Activated B cell treated with CpG ODN at 0.5 μM for 24 hours (primary cell): ENCODE data around the gene ZNF416. TPM values are rescaled to one million over a fixed set of nuclear protein-coding genes. Genes with fewer than 3 reads are reported as not detected.

Experiments used
- ATAC-seq: fragments of 200-7000 bp; cut with Tn5 transposase; one replicate; pipeline ENCODE4 v1.10.0; 2021; ENCODE audit warnings: low read depth, mild to moderate bottlenecking, moderate library complexity
- CTCF ChIA-PET: fragments of 350-600 bp; sonication (Branson Sonifier 250); formaldehyde crosslinking; loops from one replicate; lab custom pipeline; 2021; ENCODE audit warnings: antibody characterized with exemption; lab: Charles Lee
- POLR2A ChIA-PET: fragments of 350-600 bp; sonication (Branson Sonifier 250); formaldehyde crosslinking; loops from one replicate; lab custom pipeline; 2021; ENCODE audit warnings: antibody characterized with exemption; lab: Charles Lee
- DNase-seq: peaks from one replicate; pipeline ENCODE4 v3.0.0; 2022
- H3K27ac Mint-ChIP-seq: one replicate; pipeline ENCODE4 v1.8.0; 2020; ENCODE audit warnings: mixed read lengths
- H3K27me3 Mint-ChIP-seq: one replicate; pipeline ENCODE4 v1.8.0; 2021; ENCODE audit warnings: mixed read lengths
- H3K36me3 Mint-ChIP-seq: one replicate; pipeline ENCODE4 v1.8.0; 2021; ENCODE audit warnings: low read depth, mixed read lengths
- H3K4me1 Mint-ChIP-seq: one replicate; pipeline ENCODE4 v1.8.0; 2021; ENCODE audit warnings: mixed read lengths
- H3K4me3 Mint-ChIP-seq: one replicate; pipeline ENCODE4 v1.8.0; 2020; ENCODE audit warnings: mild to moderate bottlenecking, mixed read lengths
- H3K9me3 Mint-ChIP-seq: one replicate; pipeline ENCODE4 v1.8.0; 2020; ENCODE audit warnings: mixed read lengths
- intact Hi-C: fragments of 100-400 bp; cut with micrococcal nuclease; formaldehyde crosslinking; loops from one replicate; pipeline ENCODE4 v1.15.1; 2024
- total RNA-seq: library from RNA; stranded (reverse); gene quantifications from 2 replicates; pipeline ENCODE4 v1.2.3, GENCODE V29; 2022
- TF ChIP-seq, protein P1 (sequence below): fragments of 200-600 bp; IDR thresholded peaks from one replicate; pipeline ENCODE4 v1.8.0; 2022; ENCODE audit warnings: antibody characterized with exemption, mild to moderate bottlenecking

Gene ZNF416
- total RNA-seq, 1 donor from 2014 or later = 13.8 TPM

DNA sequence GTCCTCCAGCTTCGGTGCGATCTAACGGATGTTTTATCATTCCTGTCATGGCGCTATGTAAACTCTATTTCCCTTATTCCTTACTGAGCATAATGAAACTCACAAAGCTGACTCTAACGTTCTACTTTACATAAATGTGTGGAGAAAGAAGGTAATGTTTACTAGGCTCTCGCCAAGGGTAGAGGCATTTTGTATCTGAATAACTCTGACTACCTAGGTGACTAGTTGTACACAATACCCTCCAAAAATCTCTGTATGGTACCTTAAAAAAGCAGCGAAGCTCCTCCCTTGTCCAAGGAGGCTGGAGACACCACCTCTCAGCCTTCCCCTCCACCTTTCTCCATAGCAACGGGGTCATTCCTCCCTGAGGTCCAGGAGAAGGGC is 20.7 kb upstream of the ZNF416 start:
- Mint-ChIP-seq H3K36me3 (peaks cover 20% of the 10 kb centered on the region), H3K4me3 (peak overlapping the region; percentile 90), H3K4me1 (peaks cover 19% of the 10 kb centered on the region), H3K27me3 (peaks cover 4% of the 10 kb centered on the region), H3K27ac (peak overlapping the region; percentile 84), H3K9me3 (peaks cover 24% of the 10 kb centered on the region)
- intact Hi-C loops = loop anchor here (1.0 kb wide), 5 partner anchors 15 to 40 kb away; partner anchors contain the start of genes ZIK1, ZNF134, ZNF211 and ZNF550
- ChIA-PET CTCF (no interaction called here), POLR2A (interaction anchor here (0.7 to 1.1 kb wide), 2 partner anchors 13 to 14 kb away, joined by 3 read pairs; partner anchors contain the start of gene ZNF134)
- TF ChIP-seq, protein P1, sequence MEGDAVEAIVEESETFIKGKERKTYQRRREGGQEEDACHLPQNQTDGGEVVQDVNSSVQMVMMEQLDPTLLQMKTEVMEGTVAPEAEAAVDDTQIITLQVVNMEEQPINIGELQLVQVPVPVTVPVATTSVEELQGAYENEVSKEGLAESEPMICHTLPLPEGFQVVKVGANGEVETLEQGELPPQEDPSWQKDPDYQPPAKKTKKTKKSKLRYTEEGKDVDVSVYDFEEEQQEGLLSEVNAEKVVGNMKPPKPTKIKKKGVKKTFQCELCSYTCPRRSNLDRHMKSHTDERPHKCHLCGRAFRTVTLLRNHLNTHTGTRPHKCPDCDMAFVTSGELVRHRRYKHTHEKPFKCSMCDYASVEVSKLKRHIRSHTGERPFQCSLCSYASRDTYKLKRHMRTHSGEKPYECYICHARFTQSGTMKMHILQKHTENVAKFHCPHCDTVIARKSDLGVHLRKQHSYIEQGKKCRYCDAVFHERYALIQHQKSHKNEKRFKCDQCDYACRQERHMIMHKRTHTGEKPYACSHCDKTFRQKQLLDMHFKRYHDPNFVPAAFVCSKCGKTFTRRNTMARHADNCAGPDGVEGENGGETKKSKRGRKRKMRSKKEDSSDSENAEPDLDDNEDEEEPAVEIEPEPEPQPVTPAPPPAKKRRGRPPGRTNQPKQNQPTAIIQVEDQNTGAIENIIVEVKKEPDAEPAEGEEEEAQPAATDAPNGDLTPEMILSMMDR = no peak
- ATAC-seq = peak; percentile 25
- no peak for DNase-seq

DNA sequence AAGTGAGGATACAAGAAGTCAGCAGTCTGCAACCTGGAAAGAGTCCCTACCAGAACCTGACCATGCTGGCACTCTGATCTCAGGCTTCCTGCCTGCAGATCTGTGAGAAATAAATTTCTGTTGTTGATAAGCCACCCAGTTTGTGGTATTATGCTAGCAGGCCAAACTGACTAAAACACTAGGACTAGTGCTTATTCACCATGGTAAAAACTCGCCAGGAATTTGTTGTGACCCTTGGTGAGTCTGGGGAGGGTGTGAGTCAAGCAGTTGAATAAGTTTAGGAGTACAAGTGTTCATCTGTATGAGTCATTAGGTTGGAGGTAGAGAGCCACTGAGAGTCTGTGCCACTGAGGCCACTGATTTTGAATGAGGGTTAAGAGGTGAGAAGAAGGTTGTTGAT is 8.8 kb upstream of the ZNF416 start:
- no peak for ATAC-seq
- Mint-ChIP-seq H3K4me1 (peaks cover 23% of the 10 kb centered on the region), H3K27ac (no peak overlapping the region), H3K9me3 (peaks cover 45% of the 10 kb centered on the region), H3K27me3 (no peaks in the 10 kb centered on the region), H3K4me3 (no peak overlapping the region), H3K36me3 (peaks cover 74% of the 10 kb centered on the region)
- POLR2A ChIA-PET = no interaction called here
- DNase-seq = no peak
- TF ChIP-seq, protein P1 = no peak
- intact Hi-C loops = no loop called here
- CTCF ChIA-PET = no interaction called here

DNA sequence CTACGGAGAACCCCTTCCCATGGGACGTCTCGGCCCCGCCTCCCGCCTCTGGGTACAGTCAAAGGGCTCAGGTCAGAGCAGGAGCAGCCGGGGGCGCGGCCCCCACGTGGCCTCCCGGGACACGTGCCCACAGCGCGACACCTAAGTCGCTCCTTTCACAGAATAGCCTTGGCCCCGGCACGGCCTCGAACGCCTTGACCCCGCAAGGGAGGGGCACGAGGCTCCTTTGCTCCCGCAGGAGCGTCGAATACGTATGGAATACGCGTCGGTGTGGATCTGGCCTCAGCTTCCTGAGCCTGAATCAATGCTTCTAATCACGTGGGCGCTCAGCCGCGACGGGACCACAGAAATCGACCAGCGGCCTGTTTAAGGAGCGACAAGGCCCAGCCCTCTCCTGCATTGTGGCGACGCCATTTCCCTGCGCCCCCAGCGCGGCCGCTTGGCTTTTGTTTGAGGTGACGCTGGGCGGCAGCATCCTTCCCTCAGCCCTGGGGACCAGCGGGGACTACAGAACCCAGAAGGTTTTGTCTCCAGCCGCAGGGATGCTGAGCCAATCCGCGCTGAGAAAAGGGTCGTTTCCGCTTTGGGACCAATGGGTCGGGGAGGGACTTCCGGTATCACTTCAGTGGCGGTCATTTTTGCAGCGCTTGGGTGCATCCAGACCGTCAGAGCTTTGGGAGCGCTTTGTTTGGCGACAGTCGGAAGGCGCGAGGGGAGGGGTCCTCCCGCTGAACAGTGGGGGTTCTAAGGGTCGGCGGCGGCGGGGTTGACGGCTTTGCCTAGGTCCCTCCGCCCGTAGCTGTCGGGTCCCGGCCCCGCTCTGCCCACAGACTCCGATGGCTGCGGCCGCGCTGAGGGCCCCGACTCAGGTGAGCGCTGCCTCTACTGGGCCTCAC is 5.1 kb upstream of the ZNF416 start, which contains the start of gene ZIK1:
Gene ZIK1, plus strand, starts transcription at position 625 of the 896 bp plus-strand sequence. Its CDS starts 212 bp downstream, at position 837.
- CTCF ChIA-PET = no interaction called here
- peak; percentile 88 for ATAC-seq
- peaks cover 31% of the 10 kb centered on the region for H3K9me3 Mint-ChIP-seq
- peak within 1 kb of the TSS; percentile 91 for H3K4me3 Mint-ChIP-seq
- DNase-seq = peak; percentile 75
- peaks cover 27% of the 10 kb centered on the region for H3K4me1 Mint-ChIP-seq
- peak within 1 kb of the TSS; percentile 87 for H3K27ac Mint-ChIP-seq
- intact Hi-C loops = loop anchor here (1.0 to 5.0 kb wide), 5 partner anchors 16 to 364 kb away; partner anchors contain the start of genes ZNF134, ZNF256, ZNF530 and ZNF548
- POLR2A ChIA-PET = interaction anchor here (0.8 to 1.7 kb wide), 9 partner anchors 25 to 599 kb away, joined by 3 to 5 read pairs (median 3); partner anchors contain the start of genes ZNF134, ZNF211, ZNF274 and ZNF329
- peaks cover 38% of the 10 kb centered on the region for H3K36me3 Mint-ChIP-seq
- H3K27me3 Mint-ChIP-seq = no peaks in the 10 kb centered on the region
- TF ChIP-seq, protein P1 = no peak

DNA sequence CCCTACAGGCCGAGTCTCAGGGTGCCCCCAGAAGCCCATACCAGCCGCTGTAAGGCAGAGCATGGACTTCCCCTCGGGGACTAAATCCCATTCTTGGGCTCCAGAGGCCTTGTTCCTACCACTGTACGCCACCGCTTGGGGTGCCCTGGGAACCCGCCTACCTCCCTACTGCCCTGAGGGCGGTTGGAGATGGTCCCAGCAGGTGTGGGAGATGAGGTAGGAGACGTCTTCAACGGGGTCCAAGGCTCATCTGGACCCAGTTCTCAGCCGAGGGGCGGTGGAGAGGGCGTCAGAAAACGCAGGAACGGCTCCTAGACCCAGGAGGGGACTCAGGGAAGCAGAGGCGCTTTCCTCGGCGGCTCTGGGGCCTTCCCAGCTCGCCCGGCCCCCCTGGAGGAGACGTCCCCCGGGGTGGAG is 4.4 kb upstream of the ZNF416 start:
- peaks cover 33% of the 10 kb centered on the region for H3K36me3 Mint-ChIP-seq

More for the DNA sequence above, 4.4 kb upstream of the ZNF416 start:
- intact Hi-C loops = loop anchor here (1.0 to 5.0 kb wide), 2 partner anchors 194 to 364 kb away; partner anchors contain the start of genes ZNF256 and ZNF548
- TF ChIP-seq, protein P1 = no peak
- ChIA-PET POLR2A (interaction anchor here (0.9 to 1.7 kb wide), 6 partner anchors 50 to 568 kb away, joined by 3 to 5 read pairs (median 4); partner anchors contain the start of genes ZNF211, ZNF329, ZNF551 and ZNF606), CTCF (no interaction called here)
- Mint-ChIP-seq H3K27ac (no peak overlapping the region), H3K9me3 (peaks cover 28% of the 10 kb centered on the region), H3K4me1 (peaks cover 30% of the 10 kb centered on the region), H3K4me3 (no peak overlapping the region), H3K27me3 (no peaks in the 10 kb centered on the region)
- no peak for DNase-seq
- no peak for ATAC-seq
